Memory B cell (primary cell): ENCODE data around the gene SLC34A1.

Experiments
- ATAC-seq: fragments of 150-1000 bp; cut with Tn5 transposase; 2 replicates; pipeline ENCODE4 v1.10.0; 2021; ENCODE audit warnings: low read depth, mild to moderate bottlenecking, moderate library complexity
- DNase-seq, 2 donors: peaks; one replicate each; pipeline ENCODE4 v3.0.0; 2022; ENCODE audit warnings: low spot score in 2 of 2
- H3K27ac Mint-ChIP-seq: one replicate; pipeline ENCODE4 v1.8.0; 2022; ENCODE audit warnings: mild to moderate bottlenecking, moderate library complexity, mixed read lengths
- H3K27me3 Mint-ChIP-seq: one replicate; pipeline ENCODE4 v1.8.0; 2022; ENCODE audit warnings: mixed read lengths
- H3K36me3 Mint-ChIP-seq: one replicate; pipeline ENCODE4 v1.8.0; 2022; ENCODE audit warnings: mild to moderate bottlenecking, mixed read lengths
- H3K4me1 Mint-ChIP-seq: one replicate; pipeline ENCODE4 v1.8.0; 2022; ENCODE audit warnings: mixed read lengths
- H3K4me3 Mint-ChIP-seq: one replicate; pipeline ENCODE4 v1.8.0; 2022; ENCODE audit warnings: mild to moderate bottlenecking, moderate library complexity, mixed read lengths
- H3K9me3 Mint-ChIP-seq: one replicate; pipeline ENCODE4 v1.8.0; 2022; ENCODE audit warnings: mixed read lengths

SLC34A1 gene

GRCh38 chr5:177437623-177438022 lies 53.4 kb downstream of the SLC34A1 start:
- DNase-seq = no peak
- peaks cover 13% of the 10 kb centered on the region for H3K4me1 Mint-ChIP-seq
- ATAC-seq = no peak
- no peaks in the 10 kb centered on the region for H3K9me3 Mint-ChIP-seq
- H3K4me3 Mint-ChIP-seq = no peak overlapping the region
- peaks cover 28% of the 10 kb centered on the region for H3K36me3 Mint-ChIP-seq
- no peaks in the 10 kb centered on the region for H3K27me3 Mint-ChIP-seq
- no peak overlapping the region for H3K27ac Mint-ChIP-seq

GRCh38 chr5:177438468-177438867 lies 54.2 kb downstream of the SLC34A1 start:
- H3K36me3 Mint-ChIP-seq = peaks cover 29% of the 10 kb centered on the region
- H3K27ac Mint-ChIP-seq = no peak overlapping the region
- ATAC-seq (no peak), DNase-seq (no peak)
- peaks cover 13% of the 10 kb centered on the region for H3K4me1 Mint-ChIP-seq
- no peaks in the 10 kb centered on the region for H3K27me3 Mint-ChIP-seq
- no peaks in the 10 kb centered on the region for H3K9me3 Mint-ChIP-seq
- no peak overlapping the region for H3K4me3 Mint-ChIP-seq

GRCh38 chr5:177439518-177440053 lies 55.4 kb downstream of the SLC34A1 start:
- Mint-ChIP-seq H3K27ac (no peak overlapping the region), H3K4me3 (no peak overlapping the region)
- no peak for ATAC-seq

GRCh38 chr5:177440211-177440989 lies 56.2 kb downstream of the SLC34A1 start:
- H3K36me3 Mint-ChIP-seq = peaks cover 29% of the 10 kb centered on the region
- peaks cover 25% of the 10 kb centered on the region for H3K4me1 Mint-ChIP-seq

More at GRCh38 chr5:177439518-177440053, 55.4 kb downstream of the SLC34A1 start:
- peaks cover 29% of the 10 kb centered on the region for H3K36me3 Mint-ChIP-seq
- no peak for DNase-seq
- no peaks in the 10 kb centered on the region for H3K27me3 Mint-ChIP-seq
- peaks cover 18% of the 10 kb centered on the region for H3K4me1 Mint-ChIP-seq
- H3K9me3 Mint-ChIP-seq = no peaks in the 10 kb centered on the region

GRCh38 chr5:177440990-177441780 lies 57.0 kb downstream of the SLC34A1 start:
- Mint-ChIP-seq H3K9me3 (no peaks in the 10 kb centered on the region), H3K27me3 (no peaks in the 10 kb centered on the region), H3K4me1 (peaks cover 32% of the 10 kb centered on the region), H3K4me3 (no peak overlapping the region), H3K27ac (no peak overlapping the region), H3K36me3 (peaks cover 28% of the 10 kb centered on the region)
- ATAC-seq = no peak
- DNase-seq = no peak

More at GRCh38 chr5:177440211-177440989, 56.2 kb downstream of the SLC34A1 start:
- Mint-ChIP-seq H3K9me3 (no peaks in the 10 kb centered on the region), H3K27me3 (no peaks in the 10 kb centered on the region), H3K27ac (no peak overlapping the region), H3K4me3 (no peak overlapping the region)
- ATAC-seq (no peak), DNase-seq (no peak)

- H3K9me3 Mint-ChIP-seq = no peaks in the 10 kb centered on the region
- H3K27ac Mint-ChIP-seq = no peak overlapping the region
- H3K4me1 Mint-ChIP-seq = peaks cover 29% of the 10 kb centered on the region
- ATAC-seq = no peak
- peaks cover 24% of the 10 kb centered on the region for H3K36me3 Mint-ChIP-seq
- H3K4me3 Mint-ChIP-seq = no peak overlapping the region
- no peaks in the 10 kb centered on the region for H3K27me3 Mint-ChIP-seq
- no peak for DNase-seq
Measured at GRCh38 chr5:177442066-177442826, 58.0 kb downstream of the SLC34A1 start.

- Mint-ChIP-seq H3K27ac (peak overlapping the region; percentile 95), H3K4me1 (peaks cover 31% of the 10 kb centered on the region), H3K36me3 (peaks cover 17% of the 10 kb centered on the region), H3K9me3 (no peaks in the 10 kb centered on the region), H3K4me3 (no peak overlapping the region), H3K27me3 (no peaks in the 10 kb centered on the region)
- ATAC-seq = no peak
- DNase-seq = no peak
Measured at GRCh38 chr5:177443144-177443983, 59.1 kb downstream of the SLC34A1 start.

GRCh38 chr5:177444106-177445051 lies 60.1 kb downstream of the SLC34A1 start:
- peak overlapping the region; percentile 95 for H3K27ac Mint-ChIP-seq
- no peaks in the 10 kb centered on the region for H3K27me3 Mint-ChIP-seq
- peaks cover 16% of the 10 kb centered on the region for H3K36me3 Mint-ChIP-seq
- DNase-seq (no peak), ATAC-seq (peak; percentile 34)
- H3K4me1 Mint-ChIP-seq = peaks cover 35% of the 10 kb centered on the region
- no peaks in the 10 kb centered on the region for H3K9me3 Mint-ChIP-seq
- peak overlapping the region; percentile 61 for H3K4me3 Mint-ChIP-seq

- ATAC-seq = peak; percentile 12
Measured at GRCh38 chr5:177445052-177445916, 61.0 kb downstream of the SLC34A1 start.

GRCh38 chr5:177445917-177446199 lies 61.6 kb downstream of the SLC34A1 start:
- Mint-ChIP-seq H3K4me1 (peaks cover 33% of the 10 kb centered on the region), H3K27ac (peak overlapping the region; percentile 95), H3K36me3 (peaks cover 10% of the 10 kb centered on the region), H3K27me3 (no peaks in the 10 kb centered on the region), H3K9me3 (no peaks in the 10 kb centered on the region), H3K4me3 (peak overlapping the region; percentile 74)
- DNase-seq (no peak), ATAC-seq (no peak)

More at GRCh38 chr5:177445052-177445916, 61.0 kb downstream of the SLC34A1 start:
- Mint-ChIP-seq H3K27ac (peak overlapping the region; percentile 95), H3K9me3 (no peaks in the 10 kb centered on the region), H3K4me3 (peak overlapping the region; percentile 74), H3K27me3 (no peaks in the 10 kb centered on the region), H3K36me3 (peaks cover 10% of the 10 kb centered on the region), H3K4me1 (peaks cover 31% of the 10 kb centered on the region)
- DNase-seq = no peak

- ATAC-seq (peak; percentile 68), DNase-seq (peak; percentile 78 to 79)
- Mint-ChIP-seq H3K27ac (peak within 1 kb of the TSS; percentile 95), H3K27me3 (no peaks in the 10 kb centered on the region), H3K9me3 (no peaks in the 10 kb centered on the region), H3K4me1 (peaks cover 35% of the 10 kb centered on the region), H3K36me3 (peaks cover 8% of the 10 kb centered on the region), H3K4me3 (peak within 1 kb of the TSS; percentile 74)
Measured at GRCh38 chr5:177446200-177447065, 62.2 kb downstream of the SLC34A1 start, which contains the start of gene PRR7. TSS of gene PRR7 (plus strand) at chr5:177446814. CDS start at chr5:177455068, 8,254 bp downstream.
